COR-L47 (cell line): Measurements from ENCODE around the gene SLC1A2.
A peak's percentile ranks its signal among the peaks of the same experiment; 100 is the strongest.

Experiments
- DNase-seq: peaks from one replicate; lab custom pipeline; 2025; lab: John Stamatoyannopoulos, UW

Gene SLC1A2

DNA sequence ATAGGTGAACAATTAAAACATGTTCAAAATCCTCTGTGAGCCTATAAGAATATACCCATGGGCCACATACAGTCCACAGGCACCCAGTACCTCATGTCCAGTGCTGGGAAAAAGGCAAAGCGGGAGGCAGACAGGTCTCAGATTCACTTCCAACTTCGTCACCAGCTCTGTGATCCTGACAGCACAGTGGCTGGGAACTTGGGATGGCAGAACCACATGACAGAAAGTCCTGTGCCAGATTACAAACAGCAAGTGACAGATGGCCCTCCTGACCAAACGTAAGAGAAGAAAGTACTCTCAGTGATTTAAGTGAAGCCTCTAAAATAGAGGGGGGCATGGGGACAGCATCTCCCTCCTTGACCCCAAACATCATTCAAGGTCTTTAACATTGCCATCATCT is 5.8 kb downstream of the SLC1A2 start:
- DNase-seq = no peak

DNA sequence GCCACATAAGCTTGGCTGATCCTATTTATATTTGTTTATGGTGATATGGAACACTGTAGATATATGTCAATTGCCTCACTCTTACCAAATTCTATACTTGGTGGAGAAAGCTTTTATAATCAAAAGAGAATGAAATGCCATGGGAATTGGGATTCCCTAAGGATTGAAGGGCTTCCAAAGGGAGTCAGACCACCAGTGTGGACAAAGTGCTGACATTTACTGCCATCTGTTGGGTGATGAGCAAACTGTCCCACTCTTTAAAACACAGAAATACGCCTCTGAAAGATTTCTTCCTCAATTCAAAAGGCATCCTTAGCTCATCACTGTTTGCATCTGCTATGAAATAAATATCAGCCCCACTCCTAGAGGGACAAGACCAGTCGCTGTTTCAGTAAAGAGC is 7.1 kb downstream of the SLC1A2 start:
- peak; percentile 21 for DNase-seq

DNA sequence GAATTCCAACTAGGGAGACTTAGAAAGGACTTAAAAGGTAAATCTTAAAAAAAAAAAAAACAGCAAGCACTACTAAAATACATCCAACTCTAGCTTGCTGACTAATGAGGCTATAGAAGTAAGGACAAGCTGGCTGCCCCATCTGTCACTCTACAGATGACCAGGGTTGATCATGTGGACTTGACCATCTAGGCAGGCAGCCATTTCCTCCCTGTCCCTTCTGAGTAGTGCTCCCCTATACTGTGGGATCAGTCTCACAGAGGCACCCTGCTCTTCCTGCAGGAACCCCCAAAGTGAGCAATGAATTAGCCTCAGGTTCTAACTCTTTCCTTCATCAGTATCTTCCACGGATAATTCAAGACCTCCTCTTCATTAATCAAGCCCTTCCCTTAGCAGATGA is 12.3 kb downstream of the SLC1A2 start:
- no peak for DNase-seq

DNA sequence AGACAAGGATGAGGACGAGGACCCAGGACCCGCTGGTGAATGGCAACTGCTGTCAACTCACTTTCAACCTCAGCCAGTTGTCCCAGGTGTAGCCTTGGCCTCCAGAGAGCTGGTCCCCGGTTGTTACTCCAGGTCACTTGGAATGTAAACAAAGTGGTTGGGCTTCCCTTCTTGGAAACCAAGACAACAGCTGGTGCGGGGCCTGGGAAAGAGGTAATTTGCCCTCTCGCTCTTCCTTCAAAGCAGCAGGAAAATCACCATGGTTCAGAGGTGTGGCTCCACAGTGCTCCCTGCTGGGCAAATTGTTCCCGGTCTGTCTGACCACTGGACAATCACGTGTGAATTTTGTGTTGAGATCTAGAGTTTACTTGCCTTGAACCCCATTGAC is 15.0 kb downstream of the SLC1A2 start:
- no peak for DNase-seq

DNA sequence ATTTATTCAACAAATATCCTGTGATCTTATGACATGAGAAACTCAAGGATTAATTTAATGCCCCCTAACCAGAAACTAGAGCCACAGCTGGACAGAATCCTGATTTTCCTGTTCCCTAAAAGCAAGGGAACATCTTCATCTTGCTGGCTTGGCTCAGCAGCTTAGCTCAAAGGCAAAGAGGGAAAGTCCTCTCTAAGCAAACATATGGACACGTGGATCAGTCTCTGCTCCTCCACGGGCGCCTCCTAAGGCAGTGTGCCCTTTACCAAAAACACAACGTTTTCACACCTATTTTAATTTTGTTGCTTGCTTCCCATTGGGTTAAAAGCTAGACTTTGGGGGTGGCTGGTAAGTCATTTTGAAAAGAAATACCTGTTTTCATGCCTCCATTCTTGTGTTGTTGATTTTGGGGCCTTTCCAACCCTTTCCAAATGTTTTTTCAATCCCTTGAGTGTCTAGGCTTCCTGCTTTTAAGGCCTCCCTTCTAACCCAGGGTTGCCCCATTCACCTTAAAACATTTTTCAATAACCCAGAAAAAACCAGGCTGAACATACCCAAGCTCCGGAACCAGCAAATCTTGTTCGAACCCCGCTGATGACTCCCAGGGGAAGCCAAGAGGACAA is 15.5 kb downstream of the SLC1A2 start:
- DNase-seq = no peak

DNA sequence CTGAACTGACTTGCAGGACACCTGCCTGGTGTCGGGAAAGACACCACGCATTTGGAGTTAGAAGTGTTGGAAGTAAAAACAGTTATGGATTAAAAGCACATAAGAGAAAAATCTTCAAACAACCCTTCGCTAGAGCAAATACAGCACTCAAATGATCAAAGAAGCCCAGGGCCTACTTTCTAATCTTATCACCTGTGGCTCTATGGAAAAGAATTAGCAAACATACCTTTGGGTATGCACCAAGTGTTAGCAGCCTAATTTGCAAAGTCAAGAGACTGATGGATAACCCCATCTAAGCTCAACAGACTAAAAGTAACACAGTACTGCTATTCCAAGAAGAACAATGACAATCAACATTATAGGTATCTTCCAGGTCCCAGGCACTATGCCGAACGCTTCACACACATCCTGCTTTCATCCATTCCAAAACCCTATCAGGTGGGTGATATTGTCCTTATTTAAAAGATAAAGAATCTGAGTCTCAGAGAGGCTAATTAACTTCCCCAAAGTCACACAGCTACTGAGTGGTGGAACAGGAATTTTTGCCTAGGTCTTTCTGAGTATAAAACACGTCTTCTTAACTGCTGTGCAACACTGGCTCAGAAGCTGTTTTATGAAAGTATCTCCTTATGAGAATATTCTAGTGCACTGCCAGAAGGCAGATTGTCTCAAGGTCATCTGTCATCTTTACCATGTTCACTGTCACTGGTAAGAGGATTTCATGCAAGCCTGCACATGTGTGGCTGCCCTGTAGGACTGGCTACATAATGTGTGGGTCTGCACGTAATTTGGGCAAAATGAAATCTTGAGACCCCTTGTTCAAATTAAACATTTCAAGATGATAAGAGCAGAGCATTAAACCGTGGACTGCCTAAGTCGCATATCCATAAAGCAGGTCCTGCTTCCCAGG is 16.4 kb downstream of the SLC1A2 start:
- DNase-seq = no peak

DNA sequence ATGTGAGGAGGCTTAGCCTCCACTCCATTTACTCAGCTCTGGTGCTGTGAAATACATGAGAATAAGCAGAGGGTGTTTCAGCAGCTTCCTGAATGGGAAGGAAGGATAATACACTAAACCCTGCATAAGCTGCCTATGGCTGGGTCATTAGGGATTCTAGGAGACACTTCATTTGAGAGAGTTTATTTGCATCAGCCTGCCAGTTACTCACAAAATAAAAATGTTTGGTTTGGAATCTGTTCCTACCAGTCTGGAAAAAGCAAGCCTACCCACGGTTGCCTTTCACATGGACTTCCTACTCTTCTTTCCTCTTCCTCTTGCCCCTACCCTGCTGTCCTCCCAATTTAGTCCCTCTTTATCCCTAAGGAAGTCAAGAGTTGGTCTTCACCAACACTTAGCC is 20.5 kb downstream of the SLC1A2 start:
- no peak for DNase-seq

DNA sequence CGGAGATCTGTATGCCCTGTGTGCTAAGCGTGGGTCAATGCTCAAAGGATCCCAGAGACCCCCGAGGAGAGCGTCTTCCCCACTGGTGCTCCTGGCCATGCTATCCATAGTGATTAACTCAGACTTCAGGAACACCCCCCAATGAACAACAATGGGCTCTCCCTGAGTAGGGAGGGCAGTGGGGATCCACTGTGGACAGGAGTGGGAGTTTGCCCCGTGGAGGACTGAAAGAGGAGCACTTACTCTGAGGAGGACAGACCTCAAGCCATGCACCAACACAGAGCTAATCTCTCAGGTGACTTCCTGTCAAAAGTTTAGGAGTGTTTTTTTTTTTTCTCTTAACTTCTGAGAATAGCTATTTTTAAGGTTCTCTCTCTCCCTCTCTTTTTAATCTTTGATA is 24.4 kb downstream of the SLC1A2 start:
- DNase-seq = no peak

DNA sequence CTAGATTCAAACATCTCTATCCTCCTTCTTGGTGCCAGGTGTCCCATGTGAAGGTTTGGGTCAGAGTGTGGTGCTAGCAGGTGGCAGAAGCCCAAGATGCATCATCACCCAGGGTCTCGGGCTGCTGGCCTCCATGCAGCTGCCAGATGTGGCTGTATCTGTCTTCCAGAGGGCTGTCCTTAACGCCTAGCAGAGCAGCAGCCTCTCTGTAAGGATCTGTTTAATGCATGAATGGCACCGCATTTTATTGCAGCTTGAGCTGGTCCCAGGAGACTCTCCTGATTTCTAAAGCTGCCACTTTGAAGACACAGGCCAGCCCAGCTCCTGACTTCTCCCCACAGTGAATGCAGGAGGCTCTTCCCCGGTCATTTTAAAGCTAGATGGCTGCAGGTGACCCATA is 26.3 kb downstream of the SLC1A2 start:
- no peak for DNase-seq

DNA sequence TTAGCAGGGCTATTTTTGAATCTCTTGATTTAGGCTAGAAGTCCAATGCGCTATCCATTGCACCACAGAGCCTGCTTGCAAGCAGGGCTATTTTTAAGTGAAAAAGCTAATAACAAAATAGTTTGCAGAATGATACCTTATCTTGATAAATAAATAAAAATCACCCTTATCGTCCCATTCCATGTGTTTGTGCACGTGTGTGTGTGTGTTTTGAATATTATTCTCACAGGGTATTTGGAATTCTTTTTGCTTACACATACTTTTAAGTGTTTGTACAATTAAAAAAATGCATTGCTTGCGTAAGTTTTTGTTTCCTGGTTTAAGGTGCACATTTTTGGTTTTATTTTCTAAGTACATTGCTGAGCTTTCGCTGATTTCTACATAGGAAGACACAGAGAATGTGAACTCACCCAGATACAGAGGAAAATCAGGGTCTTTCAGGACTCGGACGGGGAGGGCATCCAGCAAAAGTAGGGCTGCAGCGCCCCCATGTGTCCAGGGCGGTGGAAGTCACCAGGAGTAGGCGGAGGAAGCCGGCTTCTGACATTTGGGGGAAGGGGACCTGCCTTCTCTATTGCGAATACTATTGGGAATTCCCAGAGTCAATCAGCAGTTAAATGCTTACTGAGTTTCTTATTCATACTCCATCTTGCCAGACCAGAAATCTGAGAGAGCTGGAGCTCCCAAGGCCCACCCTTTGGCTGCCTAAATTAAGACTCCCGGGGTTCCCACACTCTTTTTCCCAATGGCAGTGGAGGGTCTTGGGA is 27.3 kb downstream of the SLC1A2 start:
- peak; percentile 78 for DNase-seq

DNA sequence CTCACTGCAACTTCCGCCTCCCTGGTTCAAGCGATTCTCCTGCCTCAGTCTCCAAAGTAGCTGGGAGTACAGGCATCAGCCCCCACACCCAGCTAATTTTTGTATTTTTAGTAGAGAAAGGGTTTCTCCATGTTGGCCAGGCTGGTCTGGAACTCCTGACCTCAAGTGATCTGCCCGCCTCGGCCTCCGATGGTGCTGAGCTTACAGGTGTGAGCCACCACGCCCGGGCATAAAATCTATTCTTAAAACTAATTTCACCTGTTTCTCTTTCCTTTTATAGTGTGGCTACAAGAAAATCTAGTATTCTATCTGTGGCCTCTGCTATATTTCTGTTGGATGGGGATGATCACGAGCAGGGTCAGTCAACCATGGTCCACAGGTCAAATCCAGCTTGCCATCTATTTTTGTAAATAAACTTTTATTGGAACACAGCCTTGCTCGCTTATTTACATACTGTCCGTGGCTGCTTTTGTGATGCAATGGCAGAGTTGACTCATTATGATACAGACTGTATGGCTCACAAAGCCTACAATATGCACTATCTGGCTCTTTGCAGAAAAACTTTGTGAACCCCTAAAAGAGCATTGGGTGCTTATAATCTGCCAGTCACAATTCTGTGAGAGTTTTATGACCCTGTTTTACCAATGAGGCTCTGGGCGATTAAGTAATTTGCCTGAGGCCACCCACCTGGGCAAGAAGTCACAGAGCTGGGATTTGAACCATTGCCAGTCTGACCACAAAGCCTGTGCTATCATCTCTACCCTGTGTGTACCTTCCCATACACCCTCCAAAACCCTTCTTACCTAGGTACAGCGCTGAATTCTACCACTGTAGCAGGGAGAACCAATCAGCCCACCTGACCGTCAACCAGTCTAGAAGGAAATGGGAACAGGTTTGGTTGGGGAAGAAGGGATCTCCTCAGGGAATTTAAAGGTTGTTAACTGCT is 28.3 kb downstream of the SLC1A2 start:
- peak; percentile 8 for DNase-seq

DNA sequence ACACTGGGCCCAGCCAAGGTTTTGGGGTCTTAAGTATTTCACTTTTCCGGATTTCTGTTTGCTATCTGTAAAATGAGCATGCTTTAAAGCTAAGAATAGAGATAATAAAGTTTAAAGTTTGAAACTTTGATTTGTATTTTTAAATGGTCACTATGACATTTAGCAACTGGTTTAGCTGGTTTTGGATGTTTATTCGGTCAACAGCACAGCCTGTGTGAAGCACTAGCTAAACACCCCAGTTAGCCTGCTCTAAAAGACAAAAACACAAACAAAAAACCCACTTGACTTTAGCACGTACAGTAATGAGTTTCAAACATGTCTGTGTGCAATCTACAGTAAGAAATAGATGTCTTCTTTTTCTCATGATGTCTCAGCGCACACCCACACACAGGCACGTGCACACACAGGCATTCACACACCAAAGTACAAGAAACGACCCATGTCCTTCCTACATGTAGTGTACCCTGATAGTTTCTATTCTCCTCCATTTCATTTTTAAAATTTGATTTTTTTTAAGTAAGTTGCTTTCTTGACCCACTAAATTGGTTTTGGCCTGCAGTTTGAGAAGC is 29.4 kb downstream of the SLC1A2 start:
- no peak for DNase-seq

DNA sequence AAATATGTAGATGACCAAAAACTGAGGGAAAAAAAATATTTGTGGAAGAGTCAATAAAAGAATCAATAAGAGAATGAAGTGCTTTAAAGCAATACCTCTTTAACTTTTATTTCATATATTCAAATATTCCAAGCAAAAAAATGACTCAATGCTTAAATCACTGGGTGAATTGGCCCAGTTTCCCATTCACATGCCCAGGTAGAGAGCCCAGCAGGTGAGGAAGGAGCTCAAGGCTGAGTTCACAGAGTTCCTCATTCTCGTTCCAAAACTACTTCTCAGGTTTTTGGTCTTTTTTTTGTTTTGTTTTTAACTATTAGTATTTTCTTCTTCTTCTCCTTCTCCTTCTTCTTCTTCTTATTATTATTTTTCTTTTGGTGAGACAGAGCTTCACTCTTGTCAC is 30.2 kb downstream of the SLC1A2 start:
- no peak for DNase-seq

DNA sequence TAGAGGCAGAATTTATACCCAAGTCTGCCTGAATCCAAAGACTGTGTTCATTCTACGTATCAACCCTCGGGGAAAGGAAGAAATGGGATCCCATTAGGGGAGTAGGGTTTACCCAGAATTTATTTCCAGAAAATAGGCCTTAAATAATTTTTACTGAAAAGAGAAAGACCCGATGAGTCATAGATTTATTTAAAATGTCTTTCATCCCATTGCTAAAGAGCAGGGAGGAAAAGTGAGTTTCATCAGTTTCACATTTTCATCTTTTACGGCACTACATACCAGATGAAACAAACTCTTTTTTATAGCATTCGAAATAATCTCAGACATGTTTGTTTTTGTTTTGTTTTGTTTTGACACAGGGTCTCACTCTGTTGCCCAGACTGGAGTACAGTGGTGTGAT is 31.3 kb downstream of the SLC1A2 start:
- no peak for DNase-seq

DNA sequence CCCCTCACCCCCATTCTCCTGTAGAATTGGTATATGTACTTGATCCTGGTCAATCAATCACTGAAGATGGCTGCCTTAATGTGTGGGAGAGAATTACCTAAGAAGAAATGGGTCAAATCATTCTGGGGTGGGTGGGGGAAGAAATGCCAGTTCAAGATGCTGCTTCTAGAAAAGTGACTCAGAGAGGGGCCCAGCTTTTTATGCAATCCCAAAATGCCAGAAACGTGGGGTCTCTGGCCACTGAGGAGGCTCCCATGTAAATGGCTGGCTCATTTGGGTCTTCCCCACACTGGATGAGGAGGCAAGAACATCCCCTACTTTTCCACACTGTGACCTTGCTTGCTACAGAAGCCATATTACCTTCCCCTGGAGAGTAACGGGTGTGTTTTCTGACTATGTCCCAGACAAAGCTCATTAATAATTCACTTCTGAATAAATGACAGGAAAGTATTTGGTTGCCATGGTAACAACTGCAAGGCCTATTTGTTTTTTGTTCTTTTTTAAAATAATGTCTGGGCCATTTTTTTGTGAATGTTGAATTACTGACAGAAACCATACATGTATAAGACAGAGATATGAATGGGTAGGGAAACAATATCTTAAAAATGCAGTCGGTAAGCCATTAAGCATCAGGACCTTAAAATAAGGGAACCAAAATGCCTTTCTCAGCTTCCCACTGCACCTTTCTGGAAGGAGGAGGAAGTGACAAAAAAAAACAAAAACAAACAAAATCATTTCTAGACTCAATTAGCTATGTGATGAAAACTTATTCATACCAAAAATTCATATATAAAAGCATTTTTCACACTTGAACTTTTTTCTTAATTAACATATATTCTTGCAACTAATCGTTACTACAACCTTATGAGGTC is 32.0 kb downstream of the SLC1A2 start:
- DNase-seq = no peak

DNA sequence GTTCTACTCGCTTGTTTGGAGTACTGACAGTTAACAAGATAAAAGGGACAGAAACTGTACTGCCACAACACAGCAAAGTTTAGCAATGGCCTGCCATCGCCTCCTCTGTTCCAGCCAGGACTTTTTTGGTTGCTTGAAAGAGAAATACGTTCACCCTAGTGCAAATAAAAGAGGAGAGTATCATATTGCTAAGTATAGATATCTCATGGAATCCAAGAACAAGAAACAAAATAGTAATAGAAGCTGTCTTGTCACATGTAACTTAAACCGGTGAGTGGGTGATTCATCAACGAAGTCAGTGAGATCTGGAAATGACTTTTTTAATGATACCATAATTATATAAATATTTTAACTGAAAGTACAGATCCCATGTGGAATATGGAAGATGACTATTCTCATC is 35.4 kb downstream of the SLC1A2 start:
- DNase-seq = no peak

DNA sequence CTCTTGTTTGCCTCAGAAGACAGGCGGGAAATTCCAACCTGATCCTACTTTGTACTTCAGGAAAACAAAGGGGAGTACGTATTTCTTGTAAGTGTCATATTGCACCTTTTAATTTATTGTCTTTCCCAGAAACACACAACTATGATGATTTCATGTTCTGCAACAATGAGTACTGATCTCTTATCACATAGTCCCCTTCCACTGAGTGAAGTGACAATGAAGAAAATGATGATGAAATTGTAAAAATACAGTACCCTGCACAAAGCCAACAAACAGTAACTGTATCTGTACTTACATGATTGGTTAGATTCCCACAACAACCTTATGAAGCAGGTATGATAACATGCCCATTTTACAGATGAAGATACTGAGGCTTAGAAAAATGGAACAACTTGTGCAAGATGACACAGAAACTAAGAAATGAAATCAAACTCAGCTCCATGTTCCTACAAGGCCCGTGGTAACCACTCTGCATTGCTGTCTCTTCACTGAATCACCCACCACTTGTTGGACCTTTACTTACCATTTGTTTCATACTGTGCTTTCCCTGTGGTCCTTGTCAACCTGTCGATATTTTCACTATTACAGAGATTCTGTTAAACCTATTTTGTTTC is 37.5 kb downstream of the SLC1A2 start:
- DNase-seq = no peak

DNA sequence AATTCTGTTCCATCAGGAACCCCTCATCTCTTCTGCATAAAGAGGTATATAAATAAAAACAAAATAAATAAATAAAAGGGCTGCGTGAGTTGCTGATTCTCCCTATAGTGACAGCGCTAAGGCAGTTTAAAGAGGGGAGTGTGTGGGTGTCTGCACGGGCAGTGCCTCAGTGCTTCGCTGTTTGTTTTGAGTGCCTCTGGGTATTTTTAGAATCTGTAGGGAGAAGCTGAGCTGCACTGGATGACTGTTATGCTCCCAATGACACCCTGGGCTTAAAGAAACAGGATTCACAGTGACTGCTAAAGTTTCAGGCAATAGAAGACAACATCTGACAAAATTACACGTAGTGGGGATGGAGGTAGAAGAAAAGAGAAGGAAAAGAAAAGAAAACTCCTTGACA is 38.8 kb downstream of the SLC1A2 start:
- no peak for DNase-seq

DNA sequence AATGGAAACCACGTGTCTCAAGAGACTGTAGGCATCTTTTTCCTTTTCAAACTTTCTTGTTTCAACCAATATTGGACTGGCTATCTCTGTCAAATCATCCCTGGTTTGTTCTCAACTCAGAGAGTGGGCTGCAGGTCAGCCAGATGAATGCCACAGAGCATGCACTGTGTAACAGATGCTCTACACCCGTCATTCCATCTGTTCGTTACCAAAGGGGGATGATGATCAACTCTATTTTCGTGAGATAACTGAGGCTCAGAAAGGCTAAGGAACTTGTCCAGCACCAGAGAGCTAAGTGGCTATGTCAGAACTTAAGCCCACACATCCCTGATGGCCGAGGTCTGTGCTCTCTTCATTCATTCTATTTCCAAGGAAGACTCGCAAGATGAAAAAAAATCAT is 42.1 kb downstream of the SLC1A2 start:
- DNase-seq = no peak

DNA sequence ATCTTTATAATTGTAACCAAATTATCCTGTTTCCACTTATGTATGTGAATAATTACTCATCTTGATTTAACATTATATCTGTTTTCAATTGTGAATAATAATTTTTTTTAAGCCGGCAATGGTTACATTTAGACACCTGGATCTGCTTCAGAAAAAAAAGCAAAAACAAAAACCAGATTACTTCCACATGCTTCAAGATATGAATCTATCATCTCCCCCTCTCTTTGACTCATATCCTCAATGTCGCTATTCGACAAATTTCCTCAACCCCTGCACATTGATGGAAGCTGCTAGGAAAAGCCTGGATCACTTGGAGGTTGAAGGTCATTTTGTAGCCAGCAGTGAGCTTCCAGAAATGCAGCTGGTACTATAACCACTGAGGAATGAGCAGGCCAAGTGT is 42.7 kb downstream of the SLC1A2 start:
- no peak for DNase-seq
